Measurements from ENCODE around the gene FZR1. TPM values are rescaled to one million over a fixed set of nuclear protein-coding genes. Genes with fewer than 3 reads are reported as not detected.
A peak's percentile ranks its signal among the peaks of the same experiment; 100 is the strongest.

Gene FZR1
- total RNA-seq, 1 donor from 2014 or later: 45.3 TPM

- Mint-ChIP-seq H3K4me3 (no peak overlapping the region), H3K4me1 (ENCODE audit: low read depth) (peaks cover 9% of the 10 kb centered on the region), H3K27ac (no peak overlapping the region), H3K9me3 (no peaks in the 10 kb centered on the region), H3K27me3 (ENCODE audit: insufficient read depth) (no peaks in the 10 kb centered on the region), H3K36me3 (ENCODE audit: low read depth) (peaks cover 6% of the 10 kb centered on the region)
- intact Hi-C loops (cut with micrococcal nuclease): no loop called here
- DNase-seq (ENCODE audit: low spot score): no peak
Observed at GRCh38 chr19:3517638-3518037, 11.5 kb downstream of the FZR1 start.

GRCh38 chr19:3518255-3518654 is 12.1 kb downstream of the FZR1 start:
- DNase-seq (ENCODE audit: low spot score): no peak

GRCh38 chr19:3518659-3519058 is 12.5 kb downstream of the FZR1 start:
- no peaks in the 10 kb centered on the region for H3K9me3 Mint-ChIP-seq
- no peak overlapping the region for H3K27ac Mint-ChIP-seq
- no peak for DNase-seq (ENCODE audit: low spot score)
- H3K4me3 Mint-ChIP-seq: no peak overlapping the region
- H3K27me3 Mint-ChIP-seq (ENCODE audit: insufficient read depth): no peaks in the 10 kb centered on the region
- intact Hi-C loops (cut with micrococcal nuclease): no loop called here
- peaks cover 9% of the 10 kb centered on the region for H3K4me1 Mint-ChIP-seq (ENCODE audit: low read depth)
- H3K36me3 Mint-ChIP-seq (ENCODE audit: low read depth): peaks cover 6% of the 10 kb centered on the region

More at GRCh38 chr19:3518255-3518654, 12.1 kb downstream of the FZR1 start:
- peaks cover 6% of the 10 kb centered on the region for H3K36me3 Mint-ChIP-seq (ENCODE audit: low read depth)
- no peak overlapping the region for H3K27ac Mint-ChIP-seq
- H3K27me3 Mint-ChIP-seq (ENCODE audit: insufficient read depth): no peaks in the 10 kb centered on the region
- no peak overlapping the region for H3K4me3 Mint-ChIP-seq
- peaks cover 9% of the 10 kb centered on the region for H3K4me1 Mint-ChIP-seq (ENCODE audit: low read depth)
- H3K9me3 Mint-ChIP-seq: no peaks in the 10 kb centered on the region
- intact Hi-C loops (cut with micrococcal nuclease): no loop called here

DNA sequence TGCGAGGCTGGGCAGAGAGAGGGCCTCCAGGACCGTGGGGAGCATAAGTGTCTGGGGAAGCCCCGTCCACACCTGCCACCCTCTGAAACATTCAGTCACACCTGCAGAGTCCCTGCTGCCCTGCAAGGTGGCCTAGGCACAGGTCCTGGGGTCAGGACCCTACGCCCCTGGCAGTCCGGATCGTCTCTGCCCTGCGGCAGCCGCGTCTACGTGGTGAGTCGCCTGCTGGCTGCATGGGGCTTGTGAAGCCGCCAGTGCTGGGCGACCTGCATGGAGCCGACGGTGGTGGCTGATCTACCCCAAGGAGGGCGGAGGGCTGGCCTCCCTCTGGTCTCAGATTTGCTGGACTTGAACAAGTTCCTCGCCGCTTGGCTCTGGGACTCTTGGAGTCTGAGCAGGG is 13.0 kb downstream of the FZR1 start:
- Mint-ChIP-seq H3K4me3 (no peak overlapping the region), H3K4me1 (ENCODE audit: low read depth) (peaks cover 9% of the 10 kb centered on the region), H3K27ac (no peak overlapping the region), H3K9me3 (no peaks in the 10 kb centered on the region), H3K27me3 (ENCODE audit: insufficient read depth) (no peaks in the 10 kb centered on the region), H3K36me3 (ENCODE audit: low read depth) (peaks cover 9% of the 10 kb centered on the region)
- intact Hi-C loops (cut with micrococcal nuclease): no loop called here
- no peak for DNase-seq (ENCODE audit: low spot score)

DNA sequence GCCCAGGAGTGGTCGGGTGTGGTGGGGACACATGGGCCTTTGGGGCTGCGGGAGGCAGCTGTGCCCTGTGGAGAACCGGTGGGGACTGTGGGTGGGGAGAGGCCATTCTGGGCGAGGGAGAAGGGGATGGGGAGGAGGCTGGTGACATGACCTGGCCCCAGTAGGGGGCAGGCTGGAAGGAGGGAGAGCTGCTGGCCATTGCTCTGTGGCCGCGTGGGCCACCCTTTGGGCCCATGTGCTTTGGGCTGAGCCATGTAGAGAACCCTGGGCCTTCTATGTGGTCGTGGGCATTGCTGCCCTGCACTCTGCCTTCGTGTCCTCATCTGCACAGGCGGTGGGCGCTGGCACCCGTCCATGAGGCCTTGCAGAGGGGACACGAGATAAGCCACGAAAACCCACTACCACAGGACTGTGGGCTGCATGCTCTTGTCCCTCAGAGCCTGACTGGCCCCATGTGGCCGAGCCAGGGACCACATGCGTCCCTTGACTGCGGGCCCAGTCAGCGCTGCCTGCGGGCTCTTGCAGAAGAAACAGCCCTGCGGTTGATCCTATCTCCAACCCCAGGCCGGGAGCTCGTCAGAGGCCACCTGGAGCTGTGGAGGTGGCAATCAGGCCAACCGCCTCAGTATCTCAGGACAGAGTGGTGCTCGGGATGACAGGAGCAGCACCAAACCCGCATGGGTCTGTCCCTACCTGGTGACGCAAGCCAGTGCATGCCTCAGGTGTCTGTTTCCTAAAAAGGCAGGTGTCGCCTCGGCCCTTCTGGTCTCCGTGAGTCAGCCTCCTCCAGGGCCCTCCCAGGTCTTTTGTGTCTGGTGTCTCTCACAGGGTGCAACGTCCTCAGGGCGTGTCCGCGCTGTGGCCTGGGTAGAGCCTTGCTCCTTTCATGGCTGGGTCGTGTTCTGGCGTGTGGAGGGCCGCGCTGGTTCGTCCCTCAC is 14.3 kb downstream of the FZR1 start:
- H3K27me3 Mint-ChIP-seq (ENCODE audit: insufficient read depth): no peaks in the 10 kb centered on the region
- no peak for DNase-seq (ENCODE audit: low spot score)
- H3K4me1 Mint-ChIP-seq (ENCODE audit: low read depth): peaks cover 9% of the 10 kb centered on the region
- no peak overlapping the region for H3K27ac Mint-ChIP-seq
- intact Hi-C loops (cut with micrococcal nuclease): no loop called here
- H3K9me3 Mint-ChIP-seq: no peaks in the 10 kb centered on the region
- no peak overlapping the region for H3K4me3 Mint-ChIP-seq
- H3K36me3 Mint-ChIP-seq (ENCODE audit: low read depth): peaks cover 12% of the 10 kb centered on the region

DNA sequence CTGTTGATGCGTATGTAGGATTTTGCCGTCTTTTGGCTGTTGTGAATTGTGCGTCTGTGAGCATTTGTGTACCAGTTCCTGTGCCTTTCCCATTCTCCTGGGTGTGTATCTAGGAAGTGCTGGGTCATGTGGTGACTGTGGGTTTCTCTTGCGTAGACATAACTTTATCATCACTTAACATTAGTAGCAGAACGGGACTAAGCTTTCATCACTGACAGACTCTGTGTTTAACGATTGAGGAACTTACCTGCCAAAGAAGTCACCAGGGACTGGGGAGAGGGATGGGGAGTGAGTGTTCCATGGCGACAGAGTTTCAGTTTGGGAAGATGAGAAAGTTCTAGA is 15.0 kb downstream of the FZR1 start:
- Mint-ChIP-seq H3K27ac (peak overlapping the region; percentile 22), H3K4me1 (ENCODE audit: low read depth) (peaks cover 5% of the 10 kb centered on the region), H3K36me3 (ENCODE audit: low read depth) (peaks cover 10% of the 10 kb centered on the region), H3K4me3 (no peak overlapping the region), H3K27me3 (ENCODE audit: insufficient read depth) (no peaks in the 10 kb centered on the region), H3K9me3 (no peaks in the 10 kb centered on the region)
- no peak for DNase-seq (ENCODE audit: low spot score)
- intact Hi-C loops (cut with micrococcal nuclease): no loop called here

DNA sequence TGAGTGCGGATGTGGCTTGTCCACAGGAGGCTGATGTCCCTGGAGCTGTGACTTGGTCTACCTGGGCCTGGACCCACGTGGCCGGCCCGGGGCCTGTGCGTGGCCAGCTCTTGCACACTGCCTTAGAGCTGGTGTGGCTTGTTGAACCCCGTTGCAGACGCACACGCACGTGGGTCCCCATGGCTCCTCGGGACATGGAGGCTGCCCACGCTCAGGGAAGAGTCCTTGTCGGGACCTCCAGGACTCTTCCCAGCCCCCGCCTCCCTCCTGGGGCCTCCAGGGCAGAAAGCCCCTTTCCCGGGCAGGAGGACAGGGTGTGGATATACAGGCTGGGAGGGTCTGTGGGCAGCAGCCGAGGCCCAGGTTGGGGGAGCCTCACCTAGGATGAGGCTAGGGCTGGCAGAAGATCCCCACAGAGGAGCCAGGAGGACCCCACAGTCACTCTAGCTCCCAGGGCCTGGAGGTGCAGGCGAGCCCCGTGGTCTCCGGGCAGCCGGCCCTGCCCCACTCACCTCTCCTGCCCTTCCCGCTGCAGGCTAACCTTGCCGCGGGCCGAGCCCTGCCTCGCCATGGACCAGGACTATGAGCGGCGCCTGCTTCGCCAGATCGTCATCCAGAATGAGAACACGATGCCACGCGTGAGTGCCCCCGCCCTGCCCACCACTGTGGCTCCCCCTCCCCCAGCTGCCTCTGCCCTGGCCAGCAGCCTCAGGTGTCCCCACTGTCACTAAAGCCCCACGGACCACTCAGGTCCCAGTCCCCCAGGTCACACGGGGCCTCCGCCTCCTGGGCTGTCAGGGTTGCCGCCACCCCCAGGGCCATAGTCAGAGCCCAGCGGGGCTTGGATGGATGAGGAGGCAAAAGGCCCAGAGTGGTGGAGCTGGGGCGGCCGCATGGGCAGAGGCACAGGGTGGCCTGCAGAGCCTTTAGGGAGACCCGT is 16.6 kb downstream of the FZR1 start:
- no peak for DNase-seq (ENCODE audit: low spot score)
- Mint-ChIP-seq H3K36me3 (ENCODE audit: low read depth) (peaks cover 14% of the 10 kb centered on the region), H3K27me3 (ENCODE audit: insufficient read depth) (no peaks in the 10 kb centered on the region), H3K4me1 (ENCODE audit: low read depth) (peaks cover 5% of the 10 kb centered on the region), H3K9me3 (no peaks in the 10 kb centered on the region), H3K27ac (no peak overlapping the region), H3K4me3 (no peak overlapping the region)
- intact Hi-C loops (cut with micrococcal nuclease): no loop called here

DNA sequence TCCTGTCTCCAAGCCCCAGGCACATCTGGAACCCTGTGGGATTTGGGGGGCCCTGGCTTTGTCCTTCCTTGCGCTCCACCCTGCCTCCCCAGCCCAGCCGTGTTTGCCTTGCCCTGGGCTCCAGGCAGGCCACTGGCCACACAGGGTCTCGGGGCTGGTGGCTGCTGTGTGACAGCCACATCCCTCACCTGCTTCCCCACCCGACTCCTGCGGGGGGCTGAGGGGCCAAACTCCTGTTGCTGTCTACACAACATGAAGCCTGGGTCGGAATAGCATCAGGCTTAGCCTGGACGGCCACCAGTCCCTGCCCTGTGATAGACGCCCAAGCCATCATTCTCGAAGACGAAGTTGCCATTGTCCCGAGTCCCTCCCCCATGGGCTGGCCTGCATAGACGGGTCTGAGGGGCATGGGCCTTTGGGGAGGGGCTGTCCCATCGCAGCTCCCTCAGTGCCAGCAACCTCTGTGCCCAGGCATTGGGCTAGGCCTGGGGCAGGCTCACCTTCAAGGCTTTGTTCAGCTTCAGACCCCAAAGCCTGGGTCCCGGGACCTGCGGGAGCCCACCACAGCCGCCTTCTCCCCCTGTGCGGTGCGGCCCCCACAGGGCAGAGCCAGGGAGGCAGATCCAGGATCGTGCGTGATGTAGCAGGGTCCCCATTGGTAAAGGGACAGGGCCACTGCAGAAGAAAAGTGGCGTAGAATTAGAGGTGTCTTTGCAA is 17.4 kb downstream of the FZR1 start:
- Mint-ChIP-seq H3K27me3 (ENCODE audit: insufficient read depth) (no peaks in the 10 kb centered on the region), H3K27ac (no peak overlapping the region), H3K9me3 (no peaks in the 10 kb centered on the region), H3K4me1 (ENCODE audit: low read depth) (peaks cover 5% of the 10 kb centered on the region), H3K36me3 (ENCODE audit: low read depth) (peaks cover 14% of the 10 kb centered on the region), H3K4me3 (no peak overlapping the region)
- intact Hi-C loops (cut with micrococcal nuclease): no loop called here
- DNase-seq (ENCODE audit: low spot score): no peak

- Mint-ChIP-seq H3K27me3 (ENCODE audit: insufficient read depth) (no peaks in the 10 kb centered on the region), H3K4me3 (no peak overlapping the region), H3K4me1 (ENCODE audit: low read depth) (peaks cover 5% of the 10 kb centered on the region), H3K27ac (no peak overlapping the region), H3K36me3 (ENCODE audit: low read depth) (peaks cover 14% of the 10 kb centered on the region), H3K9me3 (no peaks in the 10 kb centered on the region)
- intact Hi-C loops (cut with micrococcal nuclease): no loop called here
- DNase-seq (ENCODE audit: low spot score): no peak
Observed at GRCh38 chr19:3524078-3524842, 18.1 kb downstream of the FZR1 start.

- DNase-seq (ENCODE audit: low spot score): no peak
- Mint-ChIP-seq H3K36me3 (ENCODE audit: low read depth) (peaks cover 14% of the 10 kb centered on the region), H3K4me3 (no peak overlapping the region), H3K27me3 (ENCODE audit: insufficient read depth) (no peaks in the 10 kb centered on the region), H3K4me1 (ENCODE audit: low read depth) (peaks cover 5% of the 10 kb centered on the region), H3K9me3 (no peaks in the 10 kb centered on the region), H3K27ac (no peak overlapping the region)
- intact Hi-C loops (cut with micrococcal nuclease): no loop called here
Observed at GRCh38 chr19:3524904-3525451, 18.9 kb downstream of the FZR1 start.

- intact Hi-C loops (cut with micrococcal nuclease): no loop called here
Observed at GRCh38 chr19:3526507-3527237, 20.6 kb downstream of the FZR1 start.

More at GRCh38 chr19:3526507-3527237, 20.6 kb downstream of the FZR1 start:
- Mint-ChIP-seq H3K9me3 (no peaks in the 10 kb centered on the region), H3K4me3 (no peak overlapping the region), H3K36me3 (ENCODE audit: low read depth) (peaks cover 14% of the 10 kb centered on the region), H3K27me3 (ENCODE audit: insufficient read depth) (no peaks in the 10 kb centered on the region), H3K27ac (no peak overlapping the region), H3K4me1 (ENCODE audit: low read depth) (no peaks in the 10 kb centered on the region)
- DNase-seq (ENCODE audit: low spot score): no peak

Data from activated T-helper 1 cell treated with anti-CD3 and anti-CD28 coated beads, Interleukin-12 subunit alpha, Interleukin-12 subunit beta, Interleukin-2, Interleukin-4 antibody, amounts not matched to agents 30 ng/mL and 10 ng/mL and 1 ng/mL, durations not matched to agents 14 hours and 24 hours and 36 hours (primary cell).